ENCODE data around the gene SACS.

The SACS gene

GRCh38 chr13:23433171-23434153, at the start of gene SACS:
Gene SACS, minus strand, starts transcription at chr13:23433702. Its CDS starts 22,463 bp downstream, at chr13:23411239.
- peak; percentile 49 to 65 for DNase-seq (ENCODE audit: low read depth in 2 of 2)
- peak within 1 kb of the TSS; percentile 63 to 74 for H3K4me3 ChIP-seq (replicated peaks in 1 of 2; ENCODE audit: low read depth in 2 of 2, low read length in 2 of 2)
- no peak for TF ChIP-seq CTCF (IDR thresholded peaks at IDR 0.05; ENCODE audit: low read depth, low read length)

GRCh38 chr13:23480324-23480723, 46.8 kb upstream of the SACS start:
- no peak overlapping the region for H3K4me3 ChIP-seq (replicated peaks in 1 of 2; ENCODE audit: low read depth in 2 of 2, low read length in 2 of 2)
- DNase-seq (ENCODE audit: low read depth in 2 of 2) = no peak
- TF ChIP-seq CTCF (IDR thresholded peaks at IDR 0.05; ENCODE audit: low read depth, low read length) = no peak

- H3K4me3 ChIP-seq (replicated peaks in 1 of 2; ENCODE audit: low read depth in 2 of 2, low read length in 2 of 2) = no peak overlapping the region
- no peak for DNase-seq (ENCODE audit: low read depth in 2 of 2)
- TF ChIP-seq CTCF (IDR thresholded peaks at IDR 0.05; ENCODE audit: low read depth, low read length) = no peak
These were observed 43.6 kb upstream of the SACS start for GRCh38 chr13:23477101-23477500.

GRCh38 chr13:23473221-23473620, 39.7 kb upstream of the SACS start:
- no peak for DNase-seq (ENCODE audit: low read depth in 2 of 2)
- no peak for TF ChIP-seq CTCF (IDR thresholded peaks at IDR 0.05; ENCODE audit: low read depth, low read length)
- no peak overlapping the region for H3K4me3 ChIP-seq (replicated peaks in 1 of 2; ENCODE audit: low read depth in 2 of 2, low read length in 2 of 2)

- DNase-seq (ENCODE audit: low read depth in 2 of 2) = no peak
- no peak overlapping the region for H3K4me3 ChIP-seq (replicated peaks in 1 of 2; ENCODE audit: low read depth in 2 of 2, low read length in 2 of 2)
- no peak for TF ChIP-seq CTCF (IDR thresholded peaks at IDR 0.05; ENCODE audit: low read depth, low read length)
These were observed 38.7 kb upstream of the SACS start for GRCh38 chr13:23472189-23472588.

GRCh38 chr13:23470790-23471614, 37.5 kb upstream of the SACS start:
- TF ChIP-seq CTCF (IDR thresholded peaks at IDR 0.05; ENCODE audit: low read depth, low read length) = no peak
- H3K4me3 ChIP-seq (replicated peaks in 1 of 2; ENCODE audit: low read depth in 2 of 2, low read length in 2 of 2) = no peak overlapping the region
- no peak for DNase-seq (ENCODE audit: low read depth in 2 of 2)

Data from cardiac fibroblast (primary cell).